MCF 10A (cell line): ENCODE data around the gene FOS. TPM values are rescaled to one million over a fixed set of nuclear protein-coding genes. Genes with fewer than 3 reads are reported as not detected.
A peak's percentile ranks its signal among the peaks of the same experiment; 100 is the strongest.

Experiments used
- BruUV-seq: library from RNA; stranded (reverse); fragments of 400-500 nt; replicated peaks from 2 replicates; lab custom pipeline; 2021; lab: Mats Ljungman, UMichigan
- CTCF ChIA-PET: fragments of 300-600 bp; sonication (Branson Sonifier 250); formaldehyde crosslinking; extraction: SDS; loops from one replicate; lab custom pipeline; 2021; ENCODE audit warnings: antibody characterized with exemption, inconsistent platforms; lab: Yijun Ruan, JAX
- POLR2A ChIA-PET: fragments of 300-600, 350-650 bp; sonication (Branson Sonifier 250); formaldehyde crosslinking; extraction: SDS; loops from one replicate; lab custom pipeline; 2020; ENCODE audit warnings: antibody characterized with exemption, inconsistent platforms; lab: Yijun Ruan, JAX
- DNase-seq: peaks from one replicate; pipeline ENCODE4 v3.0.0-alpha.2; 2018; ENCODE audit not compliant: unreplicated experiment
- H3K27ac Mint-ChIP-seq: one replicate; pipeline ENCODE4 v1.8.0; 2022; ENCODE audit warnings: mild to moderate bottlenecking, low read depth, mixed read lengths; ENCODE audit not compliant: unreplicated experiment
- H3K27me3 Mint-ChIP-seq: one replicate; pipeline ENCODE4 v1.8.0; 2022; ENCODE audit warnings: mixed read lengths; ENCODE audit not compliant: insufficient read depth, unreplicated experiment
- H3K36me3 Mint-ChIP-seq: one replicate; pipeline ENCODE4 v1.8.0; 2022; ENCODE audit warnings: mild to moderate bottlenecking, moderate library complexity, mixed read lengths; ENCODE audit not compliant: insufficient read depth, unreplicated experiment
- H3K4me1 Mint-ChIP-seq: one replicate; pipeline ENCODE4 v1.8.0; 2022; ENCODE audit warnings: mixed read lengths; ENCODE audit not compliant: insufficient read depth, unreplicated experiment
- H3K4me3 Mint-ChIP-seq: one replicate; pipeline ENCODE4 v1.8.0; 2022; ENCODE audit warnings: mild to moderate bottlenecking, moderate library complexity, mixed read lengths; ENCODE audit not compliant: unreplicated experiment
- H3K9me3 Mint-ChIP-seq: one replicate; pipeline ENCODE4 v1.8.0; 2022; ENCODE audit warnings: mixed read lengths; ENCODE audit not compliant: unreplicated experiment
- intact Hi-C: fragments of 100-400 bp; cut with micrococcal nuclease; formaldehyde crosslinking; loops from 2 replicates; pipeline ENCODE4 v1.14.1; 2022
- total RNA-seq: library from RNA; stranded (reverse); gene quantifications from 2 replicates; pipeline ENCODE4 v1.2.3, GENCODE V29; 2022
- TF ChIP-seq, protein P1 (sequence below): fragments of 200-600 bp; IDR thresholded peaks from one replicate; pipeline ENCODE4 v1.8.0; 2022; ENCODE audit warnings: antibody characterized with exemption, mild to moderate bottlenecking; ENCODE audit not compliant: unreplicated experiment

FOS gene
- total RNA-seq, 1 experiment from 2014 or later: 139 TPM

DNA sequence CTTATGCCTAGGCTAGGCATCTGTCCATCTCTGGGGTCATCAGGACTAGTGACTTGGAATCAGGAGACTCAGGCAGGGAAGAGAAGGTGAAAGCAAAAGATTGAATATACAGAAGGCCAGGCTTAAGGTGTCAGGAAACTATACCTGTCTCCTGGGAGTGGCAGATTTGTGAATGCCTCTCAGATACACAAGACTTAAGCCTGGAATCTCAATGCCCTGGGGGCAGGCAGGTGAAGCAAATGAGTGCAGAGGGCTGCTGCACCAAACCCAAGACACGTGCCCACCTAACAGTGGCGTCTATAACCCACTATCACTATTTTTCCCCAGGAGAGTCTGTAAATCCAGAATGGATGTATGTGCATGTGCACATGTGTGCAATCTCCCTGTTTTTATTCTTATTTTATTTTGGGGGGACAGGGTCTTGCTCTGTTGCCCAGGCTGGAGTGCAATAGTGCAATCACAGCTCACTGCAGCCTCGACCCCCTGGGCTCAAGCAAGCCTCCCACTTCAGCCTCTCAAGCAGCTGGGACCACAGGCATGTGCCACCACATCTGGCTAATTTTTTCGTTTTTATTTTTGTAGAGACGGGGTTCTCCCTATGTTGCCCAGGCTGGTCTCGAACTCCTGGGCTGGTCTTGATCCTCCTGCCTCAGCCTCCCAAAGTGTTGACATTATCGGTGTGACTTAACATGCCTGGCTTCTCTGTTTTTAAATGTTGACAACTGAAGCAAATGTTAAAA, 31.9 kb upstream of the FOS start:
- peaks cover 18% of the 10 kb centered on the region for H3K4me1 Mint-ChIP-seq
- intact Hi-C loops: no loop called here
- no peaks in the 10 kb centered on the region for H3K9me3 Mint-ChIP-seq
- DNase-seq: no peak
- TF ChIP-seq, protein P1, sequence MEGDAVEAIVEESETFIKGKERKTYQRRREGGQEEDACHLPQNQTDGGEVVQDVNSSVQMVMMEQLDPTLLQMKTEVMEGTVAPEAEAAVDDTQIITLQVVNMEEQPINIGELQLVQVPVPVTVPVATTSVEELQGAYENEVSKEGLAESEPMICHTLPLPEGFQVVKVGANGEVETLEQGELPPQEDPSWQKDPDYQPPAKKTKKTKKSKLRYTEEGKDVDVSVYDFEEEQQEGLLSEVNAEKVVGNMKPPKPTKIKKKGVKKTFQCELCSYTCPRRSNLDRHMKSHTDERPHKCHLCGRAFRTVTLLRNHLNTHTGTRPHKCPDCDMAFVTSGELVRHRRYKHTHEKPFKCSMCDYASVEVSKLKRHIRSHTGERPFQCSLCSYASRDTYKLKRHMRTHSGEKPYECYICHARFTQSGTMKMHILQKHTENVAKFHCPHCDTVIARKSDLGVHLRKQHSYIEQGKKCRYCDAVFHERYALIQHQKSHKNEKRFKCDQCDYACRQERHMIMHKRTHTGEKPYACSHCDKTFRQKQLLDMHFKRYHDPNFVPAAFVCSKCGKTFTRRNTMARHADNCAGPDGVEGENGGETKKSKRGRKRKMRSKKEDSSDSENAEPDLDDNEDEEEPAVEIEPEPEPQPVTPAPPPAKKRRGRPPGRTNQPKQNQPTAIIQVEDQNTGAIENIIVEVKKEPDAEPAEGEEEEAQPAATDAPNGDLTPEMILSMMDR: no peak
- H3K36me3 Mint-ChIP-seq: no peaks in the 10 kb centered on the region
- H3K27ac Mint-ChIP-seq: peak overlapping the region; percentile 14
- POLR2A ChIA-PET: interaction anchor here (1.4 to 9.4 kb wide), 3 partner anchors 9 to 50 kb away, joined by 3 to 150 read pairs (median 5); no protein-coding TSS in a partner anchor
- H3K4me3 Mint-ChIP-seq: no peak overlapping the region
- CTCF ChIA-PET: no interaction called here
- BruUV-seq: no TSS peak
- H3K27me3 Mint-ChIP-seq: no peaks in the 10 kb centered on the region

DNA sequence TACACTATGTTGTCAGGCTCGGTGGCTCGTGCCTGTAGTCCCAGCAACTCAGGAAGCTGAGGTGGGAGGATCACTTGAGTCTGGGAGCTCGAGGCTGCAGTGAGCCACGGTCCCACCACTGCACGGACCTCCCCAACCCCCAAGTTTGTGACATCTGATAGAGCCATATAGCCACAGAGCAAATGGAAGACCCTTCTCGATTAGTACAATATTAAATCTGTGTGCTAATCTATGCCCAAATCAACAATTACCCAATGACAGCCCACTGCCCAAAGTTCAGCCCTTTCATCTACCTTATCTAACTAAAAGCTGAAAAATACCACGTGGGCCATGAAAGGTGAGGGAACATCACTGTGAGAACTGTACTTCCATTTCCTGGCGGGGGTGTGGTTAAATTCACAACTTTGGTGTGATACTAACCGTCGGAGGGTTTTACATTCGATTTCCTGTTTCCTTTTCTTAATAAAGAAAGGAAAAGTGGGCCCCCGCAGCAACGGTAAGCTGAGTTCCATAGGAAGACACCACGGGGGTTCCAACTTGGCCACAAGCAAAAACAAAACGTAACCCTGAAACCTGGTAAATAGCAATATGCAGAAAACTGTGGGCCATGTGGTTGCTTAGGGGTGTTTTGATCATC, 31.2 kb upstream of the FOS start:
- H3K4me3 Mint-ChIP-seq: no peak overlapping the region
- no peaks in the 10 kb centered on the region for H3K9me3 Mint-ChIP-seq
- TF ChIP-seq, protein P1: no peak
- H3K27ac Mint-ChIP-seq: no peak overlapping the region
- BruUV-seq: no TSS peak
- H3K4me1 Mint-ChIP-seq: peaks cover 22% of the 10 kb centered on the region
- no peaks in the 10 kb centered on the region for H3K36me3 Mint-ChIP-seq
- no peaks in the 10 kb centered on the region for H3K27me3 Mint-ChIP-seq
- intact Hi-C loops: no loop called here
- CTCF ChIA-PET: no interaction called here
- POLR2A ChIA-PET: interaction anchor here (1.4 to 9.4 kb wide), 3 partner anchors 8 to 49 kb away, joined by 3 to 150 read pairs (median 5); no protein-coding TSS in a partner anchor
- no peak for DNase-seq

DNA sequence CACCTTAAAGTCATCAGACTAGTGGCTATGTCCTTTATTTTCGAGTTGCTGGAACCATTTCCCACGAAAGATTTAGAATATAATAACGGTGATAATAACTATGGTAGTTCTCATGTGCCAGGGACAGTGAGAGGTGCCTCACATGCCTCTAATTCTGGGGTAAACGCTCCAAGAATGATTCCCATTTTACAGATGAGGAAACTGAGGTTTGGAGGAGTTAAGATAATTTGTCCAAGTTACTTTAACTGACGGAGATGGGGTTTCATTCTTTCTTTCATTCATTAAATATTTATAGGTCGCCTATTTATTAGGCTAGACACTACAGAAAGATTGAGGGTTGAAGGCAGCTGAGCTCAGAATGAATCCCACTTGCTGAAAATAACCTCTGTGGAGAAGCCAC, 30.7 kb upstream of the FOS start:
- H3K36me3 Mint-ChIP-seq: no peaks in the 10 kb centered on the region
- CTCF ChIA-PET: interaction anchor here (0.6 kb wide), 1 partner anchor 12 kb away, joined by 5 read pairs; no protein-coding TSS in a partner anchor
- H3K9me3 Mint-ChIP-seq: no peaks in the 10 kb centered on the region

More for the DNA sequence above, 30.7 kb upstream of the FOS start:
- no peak for DNase-seq
- H3K27me3 Mint-ChIP-seq: no peaks in the 10 kb centered on the region
- TF ChIP-seq, protein P1: no peak
- no peak overlapping the region for H3K4me3 Mint-ChIP-seq
- POLR2A ChIA-PET: interaction anchor here (0.8 to 2.0 kb wide), 4 partner anchors 17 to 48 kb away, joined by 3 to 5 read pairs (median 3); no protein-coding TSS in a partner anchor
- no TSS peak for BruUV-seq
- intact Hi-C loops: no loop called here
- no peak overlapping the region for H3K27ac Mint-ChIP-seq
- peaks cover 19% of the 10 kb centered on the region for H3K4me1 Mint-ChIP-seq
